ENCODE measurements around the gene PYGM. TPM values are rescaled to one million over a fixed set of nuclear protein-coding genes. Genes with fewer than 3 reads are reported as not detected.
A peak's percentile ranks its signal among the peaks of the same experiment; 100 is the strongest.

PYGM gene
- polyA plus RNA-seq, 10 donors, result 56.2 to 435 (median 195) TPM

DNA sequence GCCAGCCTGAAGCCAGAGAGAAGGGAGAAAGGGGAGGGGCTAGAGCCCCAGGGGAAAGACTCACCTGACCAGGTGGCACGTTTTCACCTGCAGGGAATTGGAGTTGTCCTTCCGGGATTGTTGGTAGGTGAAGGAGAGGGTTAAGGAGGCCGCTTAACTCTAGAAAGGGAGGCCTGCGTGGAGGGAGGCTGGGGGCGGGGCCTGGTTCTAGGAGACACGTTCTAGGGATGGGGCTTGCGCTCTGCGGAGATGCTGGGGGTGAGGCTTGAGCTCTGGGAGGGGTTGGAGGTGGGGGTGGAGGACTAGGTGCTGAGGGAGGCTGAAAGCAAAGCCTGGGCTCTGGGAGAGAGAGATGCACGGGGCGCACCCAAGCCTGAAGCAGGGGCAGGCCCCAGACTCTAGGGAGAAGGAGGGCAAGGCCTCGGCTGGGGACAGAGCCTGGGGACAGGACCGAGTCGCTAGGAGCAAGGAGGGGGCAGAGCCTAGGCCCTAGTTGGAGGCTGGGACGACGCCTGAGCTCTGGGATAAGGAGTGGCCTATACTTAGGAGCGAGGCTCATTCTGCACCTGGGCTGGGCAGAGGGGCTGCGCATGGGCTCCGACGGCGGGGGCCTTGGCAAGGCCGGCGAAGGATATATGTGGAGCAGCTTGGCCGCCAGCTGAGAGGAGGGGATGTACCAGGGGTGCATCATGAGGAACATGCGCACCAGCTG is 18.2 kb downstream of the PYGM start:
- DNase-seq, result no peak

DNA sequence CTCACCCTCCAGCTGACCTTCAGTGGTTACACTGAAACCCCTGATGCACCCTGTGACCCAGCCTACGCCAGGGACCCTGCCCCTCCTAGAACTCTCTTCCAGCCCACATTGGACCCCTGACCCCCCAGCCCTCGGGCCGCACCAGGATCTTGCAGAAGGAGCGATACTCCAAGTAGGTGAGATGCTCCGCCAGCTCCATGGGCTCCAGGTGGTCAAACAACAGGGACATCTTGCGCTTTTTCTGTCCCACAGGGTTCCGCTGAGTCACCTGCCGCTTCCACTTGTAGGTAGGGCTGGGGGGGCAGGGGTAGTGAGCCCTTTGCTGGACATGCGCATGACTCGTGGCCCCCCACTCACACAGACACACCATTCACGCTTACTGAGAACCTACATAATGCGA is 19.9 kb downstream of the PYGM start:
- DNase-seq, result no peak

DNA sequence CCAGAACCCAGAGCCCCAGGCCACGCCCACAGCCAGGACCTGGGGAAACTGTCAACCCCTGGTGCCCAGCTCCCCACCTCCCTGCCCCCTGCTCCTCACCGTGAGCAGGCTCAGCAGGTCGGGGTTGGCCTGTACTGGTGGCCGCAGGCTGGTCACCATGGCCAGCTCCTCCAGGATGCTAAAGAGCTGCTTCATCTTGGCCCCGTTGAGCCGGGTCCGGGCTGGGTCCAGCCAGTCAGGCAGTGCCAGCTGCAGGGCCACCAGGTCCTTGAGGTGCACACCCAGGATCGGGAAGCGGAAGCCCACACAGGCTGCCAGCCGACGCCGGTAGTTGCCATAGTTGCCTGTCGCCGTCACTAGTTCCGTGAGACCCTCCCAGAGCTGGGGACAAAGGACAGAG is 23.1 kb downstream of the PYGM start:
- DNase-seq, result no peak

DNA sequence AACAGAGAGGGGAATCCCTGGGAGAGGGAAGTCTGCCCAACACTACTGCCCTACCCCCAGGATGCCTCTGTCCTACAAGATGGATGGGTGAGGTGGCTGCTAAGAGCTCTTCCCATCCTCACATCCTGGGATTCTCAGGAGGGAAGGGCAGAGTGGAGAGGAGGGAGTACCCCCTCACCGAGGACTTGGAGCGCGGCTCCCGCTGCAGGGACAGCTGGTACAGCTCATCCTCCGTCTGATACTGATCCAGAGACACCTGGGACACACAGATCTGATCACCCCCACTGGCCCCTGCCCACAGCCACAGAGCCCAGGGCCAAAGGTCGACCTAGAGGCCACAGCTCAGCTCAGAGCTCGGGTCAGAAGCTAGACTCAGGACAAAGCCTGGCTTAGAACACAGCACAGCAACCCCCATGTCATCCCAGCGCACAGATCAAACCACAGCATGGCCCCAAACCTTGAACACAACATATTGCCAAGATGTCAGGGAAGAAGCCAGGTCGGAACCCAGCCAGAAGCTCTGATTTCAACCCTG is 24.0 kb downstream of the PYGM start:
- DNase-seq, result no peak

DNA sequence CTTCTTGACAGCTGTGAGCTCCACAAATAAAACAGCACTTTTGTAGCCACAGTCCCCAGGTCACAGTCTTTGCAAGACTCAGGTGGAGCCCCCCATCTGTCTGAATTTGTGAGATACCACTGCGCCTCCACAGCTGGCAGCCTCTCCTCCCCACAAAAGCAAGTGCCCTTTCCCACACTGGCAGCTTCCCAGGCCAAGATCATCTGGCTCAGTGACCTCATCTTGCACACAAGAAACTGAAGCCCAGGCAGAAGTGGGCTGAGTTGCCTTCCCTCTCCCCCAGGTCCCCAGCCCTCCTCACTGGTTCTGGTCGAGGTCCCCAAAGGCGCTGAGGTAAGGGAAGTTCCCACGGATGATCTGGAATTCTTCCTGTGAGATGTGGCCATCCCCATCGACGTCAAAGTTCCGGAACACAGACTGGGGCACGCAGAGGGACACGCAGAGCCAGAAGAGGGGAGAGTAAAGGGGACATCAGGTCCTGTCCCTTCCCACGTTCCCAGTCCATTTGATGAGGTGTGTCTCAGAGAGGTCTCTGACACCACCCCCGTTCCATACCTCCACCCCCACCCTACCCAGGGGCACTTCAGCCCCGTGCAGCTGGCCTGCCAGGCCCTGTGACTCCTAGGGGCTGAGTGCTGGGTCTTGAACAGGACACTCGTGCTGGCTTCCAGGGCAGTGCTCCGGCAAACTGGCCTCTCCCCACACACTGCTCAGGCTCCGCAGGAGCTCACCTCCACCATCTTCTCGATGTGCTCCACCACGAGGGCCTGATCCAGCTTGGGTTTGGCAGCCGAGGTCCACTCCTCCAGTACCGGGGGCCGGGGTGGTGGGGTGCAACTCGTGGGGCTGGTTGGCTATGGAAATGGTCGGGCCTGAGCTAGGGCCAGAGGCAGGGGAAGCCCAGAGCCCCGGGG is 24.7 kb downstream of the PYGM start:
- DNase-seq, result no peak

DNA sequence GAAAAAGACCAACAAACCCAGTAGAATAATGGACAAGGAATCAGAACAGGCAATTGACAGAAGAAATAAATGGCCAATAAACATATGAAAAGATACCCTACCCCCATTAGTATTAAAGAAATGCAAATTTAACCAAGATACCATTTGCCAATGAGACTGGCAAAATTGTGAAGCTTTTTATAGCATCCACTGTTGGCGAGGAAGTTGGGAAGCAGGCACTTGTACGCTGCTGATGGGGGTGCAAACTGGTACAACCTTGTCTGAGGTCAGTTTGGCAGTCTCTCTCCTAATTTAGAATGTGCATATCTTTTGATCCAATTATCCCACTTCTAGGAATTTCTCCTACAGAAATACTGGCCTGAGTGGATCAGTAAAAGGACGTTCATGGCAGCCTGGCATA is 28.2 kb downstream of the PYGM start:
- no peak for DNase-seq

DNA sequence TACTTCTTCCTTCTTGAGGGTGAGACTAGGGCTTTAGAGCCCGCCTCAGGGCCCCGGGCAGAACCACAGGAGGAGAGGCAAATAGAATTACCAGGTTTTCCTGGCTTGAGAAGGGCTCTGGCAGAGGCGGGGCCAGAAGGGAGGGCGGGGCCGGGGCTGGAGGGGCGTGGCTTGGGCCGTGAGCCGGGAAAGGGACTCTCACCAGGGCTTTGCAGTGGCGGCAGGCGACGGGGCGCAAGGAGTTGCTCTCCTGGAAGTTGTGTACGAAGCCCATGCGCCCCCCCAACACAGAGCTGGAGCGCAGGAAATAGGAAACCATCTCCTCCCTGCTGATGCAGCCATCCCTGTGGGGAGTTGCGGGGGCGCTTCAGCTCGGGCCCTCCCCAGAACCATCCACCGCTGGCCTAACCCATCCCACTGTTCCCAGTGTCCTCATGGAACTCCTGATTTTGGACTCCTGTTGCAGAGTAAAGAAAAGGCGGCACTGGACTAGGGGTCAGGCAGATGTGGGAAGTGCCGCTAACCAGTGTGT is 29.9 kb downstream of the PYGM start:
- no peak for DNase-seq

DNA sequence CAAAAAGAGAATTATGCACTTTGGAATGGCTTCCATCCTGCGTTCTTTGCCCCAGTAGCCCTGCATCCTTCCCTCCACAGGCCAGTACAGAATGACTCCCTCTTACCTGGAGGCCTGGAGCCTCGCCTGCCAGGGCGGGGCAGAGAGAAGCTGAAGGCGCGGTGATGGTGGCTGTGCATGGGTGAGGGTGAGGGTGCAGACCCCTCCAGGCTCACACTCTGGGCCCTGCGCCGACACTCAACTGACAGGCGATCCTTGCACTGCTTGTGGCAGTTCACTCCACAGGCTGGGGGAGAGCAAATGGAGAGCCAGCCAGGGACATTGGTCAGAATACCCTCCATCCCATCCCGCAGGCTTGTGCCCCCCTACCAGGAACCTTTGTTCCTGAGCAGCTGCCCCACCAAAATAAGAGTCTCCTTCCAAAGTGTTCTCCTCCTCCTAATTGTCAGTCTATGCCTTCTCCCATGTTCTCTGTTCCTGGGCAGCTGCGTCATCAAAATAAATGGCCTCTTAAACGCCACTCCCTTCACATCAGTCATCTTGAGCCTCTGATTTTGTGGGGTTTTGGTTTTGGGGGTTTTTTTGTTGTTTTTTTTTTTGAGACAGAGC is 30.9 kb downstream of the PYGM start:
- no peak for DNase-seq

DNA sequence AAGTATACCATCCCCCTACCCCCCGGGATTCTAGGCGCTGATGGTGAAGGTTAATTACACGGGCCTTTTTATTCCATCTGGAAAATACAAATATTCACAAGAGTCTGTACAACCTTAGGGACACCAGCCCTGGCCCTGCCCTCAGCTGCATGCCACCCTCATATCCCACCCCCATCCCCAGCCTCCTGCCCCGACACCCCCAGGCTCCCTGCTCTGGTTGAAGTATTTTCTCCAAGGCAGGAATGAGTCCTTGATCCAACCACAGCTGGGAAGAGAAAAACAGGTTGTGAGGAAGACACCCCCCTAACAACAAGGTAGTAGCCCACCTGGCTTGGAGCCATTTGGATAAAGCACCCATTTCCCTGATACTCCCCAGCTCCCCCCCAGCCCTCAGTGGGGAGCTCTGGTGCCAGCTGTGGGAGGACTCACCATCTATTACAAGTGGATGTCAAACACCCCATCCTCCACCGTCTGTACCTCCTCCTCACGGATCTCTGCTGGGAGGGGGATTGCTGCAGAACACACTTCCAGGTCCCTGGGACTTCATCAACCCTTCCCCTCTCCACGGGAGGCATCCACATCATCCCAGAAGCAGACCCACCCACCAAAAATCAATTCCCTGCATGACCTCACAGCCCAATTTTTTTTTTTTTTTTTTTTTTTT is 32.8 kb downstream of the PYGM start:
- no peak for DNase-seq

DNA sequence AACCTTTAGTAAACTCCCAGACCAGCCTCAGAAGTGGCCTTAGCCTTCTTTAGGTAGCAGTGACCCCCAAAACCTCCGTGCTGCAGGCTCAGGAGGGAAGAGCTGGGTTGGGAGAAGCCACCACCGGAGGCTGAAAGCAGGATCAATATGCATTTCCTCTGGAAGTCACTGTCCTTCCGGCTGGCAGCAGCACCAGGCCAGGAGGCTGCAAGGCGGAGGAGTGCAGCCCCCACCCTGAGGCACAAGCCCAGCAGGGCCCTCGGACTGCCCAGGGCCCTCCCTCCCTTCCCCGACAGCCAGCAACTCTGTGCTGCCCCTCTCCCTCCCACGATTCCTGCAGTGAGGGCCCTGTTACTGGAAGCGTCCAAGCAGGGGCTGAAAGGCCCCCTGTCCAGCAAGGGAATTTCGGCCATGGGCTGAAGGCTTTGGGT is 33.5 kb downstream of the PYGM start:
- no peak for DNase-seq

DNA sequence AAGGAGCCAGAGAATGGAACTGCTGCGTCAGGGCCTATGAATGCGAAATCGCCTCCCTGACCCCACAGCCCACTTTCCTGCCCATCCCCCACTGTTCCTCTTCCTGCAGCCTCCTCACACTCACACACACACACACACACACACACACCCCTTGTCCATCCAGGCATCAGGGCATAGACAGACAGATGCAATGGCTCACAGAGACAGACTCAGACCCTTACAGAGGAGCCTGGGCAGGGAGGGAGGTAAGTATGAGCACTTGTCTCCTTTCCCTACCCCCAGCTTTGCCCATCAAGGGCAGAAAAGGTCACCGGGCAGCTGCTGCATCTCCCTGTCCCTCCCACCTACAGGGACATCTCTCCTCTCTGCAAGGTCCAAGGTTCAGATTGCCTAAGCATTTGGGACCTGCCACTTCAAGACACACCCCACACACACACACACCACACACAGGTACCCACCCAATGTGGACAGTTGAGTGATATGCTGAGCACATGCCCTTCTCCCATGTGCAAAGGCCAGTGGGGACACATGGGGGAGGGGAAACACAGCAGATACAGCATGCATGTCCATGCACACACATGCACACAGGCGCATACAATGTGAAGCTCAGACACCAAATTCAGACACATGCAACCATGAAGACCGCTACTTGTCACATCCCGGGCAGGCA is 34.8 kb downstream of the PYGM start:
- no peak for DNase-seq

DNA sequence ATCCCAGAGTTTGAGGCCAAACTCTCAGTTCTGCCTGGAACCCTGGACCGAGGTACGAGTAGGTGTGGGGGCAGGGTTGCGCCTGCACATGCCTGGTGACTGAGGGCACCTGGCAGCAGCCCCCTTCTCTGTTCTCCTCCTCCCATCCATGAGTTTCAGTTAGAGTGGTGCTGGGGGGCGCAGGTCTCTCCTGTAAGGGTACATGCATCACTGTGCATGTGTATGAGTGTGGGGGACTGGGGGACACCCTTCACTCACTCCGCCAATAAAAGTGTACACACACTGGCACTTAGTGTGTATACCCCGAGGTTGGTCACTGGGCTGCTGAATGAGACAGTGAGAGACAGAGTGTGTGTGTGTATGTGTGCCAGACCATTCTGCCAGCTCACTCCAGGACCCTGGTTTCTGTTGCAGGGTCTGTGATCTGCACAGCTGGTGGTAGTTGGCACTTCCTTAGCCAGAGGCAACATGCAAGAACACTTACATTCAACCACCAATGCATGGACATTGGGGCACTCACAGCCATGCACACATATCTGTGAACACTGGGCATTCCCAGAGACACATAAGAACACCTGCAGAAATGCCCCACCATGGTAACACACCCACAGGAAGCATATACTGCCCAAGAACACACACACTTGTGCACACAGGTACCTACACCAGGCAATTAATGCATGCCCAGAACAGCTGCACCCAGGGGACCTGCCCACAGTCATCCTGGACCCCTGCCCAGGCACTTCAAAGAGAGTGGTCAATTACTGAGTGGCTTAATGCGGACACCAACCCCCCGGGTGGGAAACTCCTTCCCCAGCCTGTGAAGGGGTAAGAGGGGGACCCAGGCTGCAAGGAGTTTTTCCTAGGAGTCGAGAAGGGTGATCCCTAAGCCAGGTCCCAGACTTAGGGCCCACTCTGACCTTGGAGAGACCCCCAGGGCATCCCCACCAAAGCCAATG is 35.6 kb downstream of the PYGM start:
- DNase-seq, result no peak

DNA sequence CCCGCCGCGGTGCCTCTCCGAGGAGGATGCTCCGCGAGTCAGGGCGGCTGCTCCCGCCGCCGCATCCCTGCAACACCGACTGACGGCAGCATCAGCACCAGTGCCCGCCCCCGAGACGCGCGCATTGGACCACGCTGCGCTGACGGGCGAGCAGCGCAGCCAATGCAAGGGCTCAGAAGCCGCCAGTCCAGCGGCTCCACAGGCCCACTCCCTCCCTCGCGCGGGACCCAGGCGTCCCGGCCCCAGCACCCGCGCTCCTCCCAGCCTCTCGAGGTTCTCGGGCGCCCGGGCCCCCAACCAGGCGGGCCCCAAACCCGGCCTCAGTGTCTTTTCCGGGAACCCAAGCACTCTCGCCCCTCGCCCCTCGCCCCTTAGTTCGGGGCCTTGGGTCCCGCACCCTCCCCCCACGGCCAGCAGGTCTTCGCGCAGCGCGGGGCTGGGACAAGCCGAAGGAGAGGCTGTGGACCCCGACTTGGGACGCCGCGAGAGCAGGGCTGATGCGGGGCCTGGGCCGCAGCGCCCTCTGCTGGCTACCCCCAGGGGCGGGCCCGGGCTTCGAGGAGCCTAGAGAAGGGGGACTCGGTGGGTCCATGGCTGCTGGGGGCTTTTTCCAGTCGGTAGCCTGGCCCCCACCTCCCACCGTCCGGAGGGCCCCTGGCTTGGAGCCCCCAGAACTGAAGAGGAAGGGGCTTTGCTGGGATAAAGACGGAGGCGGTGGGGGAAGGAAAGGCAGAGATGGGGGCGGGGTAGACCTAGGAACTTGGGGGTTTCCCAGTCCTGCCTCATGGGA is 36.5 kb downstream of the PYGM start, which contains the start of gene NRXN2:
TSS of gene NRXN2 (minus strand) at position 81 of the 790 bp plus-strand sequence. CDS start 9,498 bp downstream, outside the sequence.
- peak; percentile 72 to 93 (median 85) for DNase-seq

DNA sequence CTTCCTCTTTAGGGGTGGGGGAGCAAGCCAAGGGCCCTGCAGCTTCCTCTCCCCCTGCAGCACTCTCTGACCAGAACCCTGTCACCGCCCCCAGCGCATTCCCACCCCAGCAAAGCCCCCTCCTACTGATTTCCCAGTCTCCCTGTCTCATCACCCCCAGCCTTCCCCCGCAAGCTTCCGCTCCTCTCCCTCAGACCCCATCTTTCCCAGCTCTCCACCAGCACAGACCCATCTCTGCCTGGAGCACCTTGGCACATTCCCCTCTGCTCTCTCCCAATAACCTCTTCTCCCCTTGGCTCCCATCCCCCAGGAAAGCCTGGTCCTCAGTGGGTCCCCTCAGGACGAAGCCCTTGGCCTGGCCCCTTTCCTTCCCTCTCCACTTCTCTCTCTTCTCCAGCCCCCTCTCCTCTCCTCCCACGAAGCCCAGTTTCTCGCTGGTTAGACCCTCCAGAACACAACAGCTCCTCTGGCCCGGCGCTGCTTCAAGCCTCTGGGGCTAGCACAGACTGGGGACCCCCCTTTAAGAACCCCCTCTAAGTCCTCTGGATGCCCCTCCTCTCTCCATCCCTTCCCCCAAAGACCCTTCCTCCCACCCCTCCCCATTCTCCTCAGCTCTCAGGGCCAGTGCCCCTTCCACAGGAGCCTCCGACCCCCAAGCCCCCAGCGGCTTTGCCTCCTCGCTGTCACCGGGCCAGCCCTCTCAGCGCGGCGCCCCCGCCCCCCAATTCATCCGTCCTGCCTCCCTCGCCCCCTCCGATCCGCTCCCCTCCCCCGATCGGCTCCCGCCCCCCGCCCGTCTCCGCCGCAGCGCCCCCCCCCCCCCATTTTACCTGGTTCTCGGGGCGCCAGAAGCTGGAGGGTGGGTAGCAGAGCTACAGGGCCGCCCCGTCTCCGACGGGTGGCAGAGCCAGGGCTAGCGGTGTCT is 37.4 kb downstream of the PYGM start:
- DNase-seq, result no peak

DNA sequence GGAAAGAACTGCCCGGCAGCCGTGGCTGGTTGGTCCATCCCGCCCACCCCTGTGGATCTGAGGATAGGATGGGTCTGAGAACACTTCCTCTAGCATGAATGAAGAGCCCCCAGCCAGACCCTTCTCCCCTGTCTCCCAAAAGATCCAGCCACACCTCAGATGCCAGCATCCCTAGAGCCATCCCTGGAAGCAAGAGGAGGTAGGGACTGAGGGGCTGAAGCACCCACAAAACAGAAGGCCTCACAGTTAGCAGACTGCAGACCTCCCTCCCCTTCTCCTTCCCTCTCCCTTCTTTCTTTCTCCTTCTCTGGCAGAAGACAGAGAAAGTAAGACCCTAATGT is 38.4 kb downstream of the PYGM start:
- DNase-seq, result no peak

DNA sequence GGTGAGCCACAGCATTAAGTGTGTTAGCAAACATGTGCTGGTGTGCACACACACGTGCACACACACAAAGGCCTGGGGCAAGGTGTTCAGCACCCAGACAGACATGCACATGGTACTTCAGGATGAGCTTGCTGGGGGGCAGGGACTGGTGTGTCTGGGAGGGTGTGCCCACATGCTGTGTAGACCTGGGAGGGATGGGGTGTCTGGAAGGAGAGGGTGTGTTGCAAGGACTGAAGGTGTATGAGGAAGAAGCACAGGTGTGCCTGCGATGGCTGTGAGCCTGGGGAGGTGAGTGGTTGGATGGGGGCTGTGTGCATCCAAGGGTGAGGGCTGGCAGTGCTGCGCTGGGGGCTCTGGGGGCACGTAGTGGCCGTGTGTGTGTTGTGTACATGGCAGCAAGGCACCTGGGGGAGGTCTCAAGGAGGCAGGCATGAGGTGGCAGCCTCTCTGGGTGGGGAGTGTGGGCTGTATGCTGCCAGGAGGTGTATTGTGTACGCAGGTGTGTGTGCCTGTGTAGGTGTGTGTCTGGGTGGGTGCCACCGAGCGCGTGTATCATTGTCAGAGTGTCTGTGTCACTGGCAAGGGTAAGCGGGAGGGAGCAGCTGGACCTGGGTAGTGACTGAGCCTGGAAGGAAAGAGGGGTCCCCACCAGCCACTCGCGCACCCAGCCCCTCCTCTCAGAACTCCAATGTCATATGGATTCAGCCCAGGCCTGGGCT is 39.0 kb downstream of the PYGM start:
- DNase-seq, result no peak

DNA sequence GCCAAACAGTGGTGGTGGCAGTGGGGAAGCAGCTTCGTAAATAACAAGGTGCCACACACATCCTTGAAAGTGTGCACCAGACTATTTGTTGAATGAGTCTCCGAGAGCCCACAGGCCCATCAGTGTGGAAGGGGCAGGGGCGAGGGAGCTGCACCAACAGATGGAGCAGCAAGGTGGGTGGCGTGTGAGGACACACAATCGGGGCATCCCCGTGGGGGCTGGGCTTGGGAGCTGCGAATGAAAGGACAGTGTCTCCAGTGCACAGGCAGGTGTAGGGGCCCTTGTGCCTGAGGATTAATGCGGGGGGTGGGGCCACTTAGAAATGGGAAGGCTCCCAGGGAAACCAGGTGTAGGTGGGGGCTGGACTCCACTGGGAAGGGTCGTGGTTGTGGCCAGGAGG is 39.6 kb downstream of the PYGM start:
- no peak for DNase-seq

Measured in muscle of back (tissue), 11 donors.